NCI-H1694 (cell line): ENCODE measurements around the gene NACAD.
A peak's percentile ranks its signal among the peaks of the same experiment; 100 is the strongest.
"Not testable (repeated sequence)": the region's sequence is repeated elsewhere in the genome, so short reads cannot be mapped to it uniquely, and the experiment has no call there.

ENCODE experiments used
- DNase-seq: peaks from one replicate; lab custom pipeline; 2025; lab: John Stamatoyannopoulos, UW

The NACAD gene

GRCh38 chr7:45114257-45114656 is 25.5 kb upstream of the NACAD start:
- DNase-seq: not testable (repeated sequence)

GRCh38 chr7:45112648-45113047 is 23.9 kb upstream of the NACAD start:
- no peak for DNase-seq

GRCh38 chr7:45111298-45112223 is 22.8 kb upstream of the NACAD start, which contains the start of gene TBRG4:
TSS of gene TBRG4 (minus strand) at chr7:45111697. CDS start at chr7:45109237, 2,460 bp downstream.
- peak; percentile 90 for DNase-seq

GRCh38 chr7:45108863-45109262 is 20.1 kb upstream of the NACAD start:
- no peak for DNase-seq

GRCh38 chr7:45107356-45107755 is 18.6 kb upstream of the NACAD start:
- DNase-seq: no peak

- DNase-seq: no peak
Observed at GRCh38 chr7:45106820-45107219, 18.1 kb upstream of the NACAD start.

GRCh38 chr7:45105588-45106188 is 16.9 kb upstream of the NACAD start:
- no peak for DNase-seq

- DNase-seq: no peak
Observed at GRCh38 chr7:45104844-45105587, 16.2 kb upstream of the NACAD start.

- no peak for DNase-seq
Observed at GRCh38 chr7:45103958-45104843, 15.4 kb upstream of the NACAD start.

GRCh38 chr7:45102785-45103712 is 14.3 kb upstream of the NACAD start:
- no peak for DNase-seq

GRCh38 chr7:45101748-45102147 is 13.0 kb upstream of the NACAD start:
- DNase-seq: no peak

GRCh38 chr7:45100761-45101480 is 12.2 kb upstream of the NACAD start:
- no peak for DNase-seq

- DNase-seq: no peak
Observed at GRCh38 chr7:45099891-45100760, 11.4 kb upstream of the NACAD start.

GRCh38 chr7:45098983-45099839 is 10.4 kb upstream of the NACAD start:
- no peak for DNase-seq

- DNase-seq: no peak
Observed at GRCh38 chr7:45092931-45093235, 4.1 kb upstream of the NACAD start.

- no peak for DNase-seq
Observed at GRCh38 chr7:45092100-45092930, 3.5 kb upstream of the NACAD start.

GRCh38 chr7:45089341-45089891 is 647 bp upstream of the NACAD start:
- DNase-seq: peak; percentile 81
